GM12891 (cell line): Measurements from ENCODE around the gene LMNTD2.

ENCODE experiments used
- POLR2A ChIP-seq: IDR thresholded peaks from 2 replicates; pipeline ENCODE4 v1.6.1; 2011; ENCODE audit warnings: low read depth, low read length, control low read depth
- POLR2AphosphoS5 ChIP-seq: IDR thresholded peaks from 2 replicates; pipeline ENCODE4 v1.6.1; 2011; ENCODE audit warnings: low read depth, low read length, control low read depth
- TAF1 ChIP-seq: IDR thresholded peaks from 2 replicates; pipeline ENCODE4 v1.6.1; 2011; ENCODE audit warnings: low read depth, low read length, control low read depth

GRCh38 chr11:540583-541432 is 19.7 kb downstream of the LMNTD2 start:
- TF ChIP-seq POLR2AphosphoS5 (no peak), POLR2A (no peak), TAF1 (no peak)
